GM19452 (cell line): ENCODE measurements around the gene EPB41L3.

Source experiments
- ATAC-seq: cut with Tn5 transposase; IDR thresholded peaks from one replicate; pipeline ENCODE4 v1.9.1; 2021; ENCODE audit not compliant: unreplicated experiment

Gene EPB41L3

DNA sequence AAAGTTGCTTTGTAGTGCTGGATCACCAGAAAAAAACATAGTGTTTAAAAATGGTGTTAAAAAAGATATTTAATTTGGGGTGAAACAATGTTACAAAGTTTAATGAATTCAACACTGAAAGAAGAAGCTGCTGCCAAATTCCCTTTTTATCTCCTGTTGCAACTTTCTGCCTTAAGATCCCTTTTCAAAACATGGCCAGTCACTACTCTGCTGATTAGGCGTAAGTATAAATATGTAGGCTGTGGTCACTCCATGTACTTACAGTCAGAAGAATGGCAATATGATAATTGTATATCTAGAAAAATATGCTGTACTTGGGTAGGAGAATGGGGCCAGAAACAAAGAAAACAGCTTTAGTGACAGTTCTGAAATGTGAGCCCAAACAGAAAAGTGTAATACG is 124.8 kb downstream of the EPB41L3 start:
- ATAC-seq = no peak

DNA sequence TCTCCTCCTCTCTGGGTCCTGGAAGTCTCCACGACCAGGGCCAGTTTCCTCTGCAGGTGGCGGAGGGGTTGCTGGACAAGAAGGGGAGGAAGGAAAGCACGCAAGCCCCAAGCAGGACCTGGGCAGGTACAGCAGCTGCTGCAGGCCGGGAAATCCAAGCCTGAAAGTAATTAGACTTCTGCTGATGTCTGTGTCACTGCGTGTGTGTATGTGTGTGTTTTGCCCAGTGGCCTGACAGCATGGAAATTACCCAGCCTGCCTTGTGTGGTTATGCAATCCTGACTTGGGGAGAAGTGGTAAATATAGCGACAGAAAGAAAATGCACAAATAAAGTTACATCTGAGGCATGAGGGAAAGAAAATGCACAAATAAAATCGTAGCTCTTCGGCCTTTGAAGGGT is 126.5 kb downstream of the EPB41L3 start:
- no peak for ATAC-seq

DNA sequence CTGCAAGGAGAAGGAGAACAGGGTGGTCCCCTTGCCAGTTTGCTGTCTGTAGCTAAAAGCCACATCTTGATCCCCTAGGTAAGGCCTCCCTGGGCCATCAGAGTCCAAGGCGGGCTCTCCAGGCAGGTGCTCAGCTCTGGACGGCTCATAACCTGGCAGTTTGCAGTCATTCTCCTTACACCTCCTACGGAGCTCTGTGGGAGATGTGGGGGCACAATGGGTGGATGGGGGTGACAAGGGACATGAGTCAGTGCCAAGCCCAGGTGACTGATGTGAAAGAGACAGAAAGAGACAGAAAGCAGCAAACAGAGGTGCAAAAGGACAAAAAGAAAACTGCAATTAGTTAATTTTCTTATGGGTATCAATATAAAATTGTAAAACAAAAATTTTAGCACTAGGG is 127.7 kb downstream of the EPB41L3 start:
- no peak for ATAC-seq

DNA sequence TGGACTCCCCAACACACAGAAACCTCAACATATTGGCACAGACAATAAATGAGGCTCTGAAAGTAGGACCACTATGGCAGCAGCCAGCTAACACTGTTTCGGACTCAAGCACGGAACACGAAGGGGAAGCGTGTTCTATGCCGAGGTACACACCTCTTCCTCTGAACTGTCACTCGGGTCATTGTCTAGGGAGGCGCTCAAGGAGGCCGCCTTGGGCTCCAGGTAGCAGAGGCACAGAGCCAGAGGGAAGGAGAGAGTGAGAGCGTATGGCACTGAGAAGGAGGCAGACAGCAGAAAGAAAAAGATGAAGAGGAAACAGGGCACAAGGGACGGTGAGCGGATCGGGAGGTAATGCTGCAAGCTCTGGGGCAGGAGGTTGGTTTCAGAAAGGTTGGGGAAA is 128.1 kb downstream of the EPB41L3 start:
- ATAC-seq = no peak

DNA sequence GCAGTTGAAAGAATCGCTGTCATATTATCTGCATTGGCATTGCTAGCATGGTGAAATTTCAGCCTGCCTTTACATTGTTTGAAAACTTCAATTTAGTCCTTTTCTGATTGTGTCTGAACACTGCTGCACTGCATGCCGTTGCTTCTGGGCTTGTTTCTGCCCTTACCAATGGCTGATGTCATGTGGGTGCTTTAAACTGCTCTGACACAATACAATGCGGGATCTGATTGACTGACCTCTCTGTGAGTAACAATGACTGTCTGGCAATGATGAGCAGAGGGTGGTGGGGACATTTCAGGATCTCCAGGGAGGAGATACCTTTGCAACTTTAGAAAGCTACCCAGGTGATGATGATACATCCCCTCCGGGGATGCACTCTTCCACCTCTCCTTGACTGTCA is 128.8 kb downstream of the EPB41L3 start:
- ATAC-seq = no peak

DNA sequence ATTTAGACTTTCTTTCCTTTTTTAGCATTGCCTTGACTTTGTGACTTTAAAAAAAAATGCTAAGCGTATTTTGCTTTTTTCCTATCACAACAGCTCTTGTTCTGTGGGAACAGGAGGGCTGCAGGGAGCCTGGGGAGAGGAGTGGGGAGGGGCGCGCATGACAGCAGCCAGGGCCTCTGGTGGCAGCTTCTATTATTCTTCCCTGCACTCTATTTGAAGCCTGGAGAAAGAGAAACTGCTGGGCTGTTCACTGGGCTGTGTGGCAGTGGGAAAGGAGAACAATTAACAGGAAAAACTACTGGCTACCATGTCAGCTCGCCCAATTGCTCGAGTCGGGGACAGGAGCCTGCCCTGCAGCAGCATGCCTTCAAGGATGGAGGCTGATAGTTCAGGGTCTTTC is 129.3 kb downstream of the EPB41L3 start:
- ATAC-seq = no peak

DNA sequence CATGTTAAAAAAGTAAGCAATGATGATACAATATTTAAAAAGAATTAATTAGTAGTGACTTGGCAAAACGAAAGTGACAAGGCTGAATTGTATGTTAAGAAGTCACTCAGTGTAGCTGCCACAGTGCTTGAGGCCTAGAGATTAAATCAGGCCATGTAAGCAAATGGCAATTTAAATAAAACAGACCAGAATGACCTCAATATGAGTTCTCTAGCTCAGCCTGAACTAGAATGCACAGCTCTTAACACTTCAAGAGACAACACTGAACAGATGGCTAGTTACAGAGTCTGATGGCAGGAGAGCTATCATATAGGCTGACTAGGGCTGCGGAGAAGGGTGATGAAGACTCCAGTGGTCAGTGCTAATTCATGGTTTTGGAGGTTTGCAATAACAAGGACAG is 130.3 kb downstream of the EPB41L3 start:
- ATAC-seq = no peak

DNA sequence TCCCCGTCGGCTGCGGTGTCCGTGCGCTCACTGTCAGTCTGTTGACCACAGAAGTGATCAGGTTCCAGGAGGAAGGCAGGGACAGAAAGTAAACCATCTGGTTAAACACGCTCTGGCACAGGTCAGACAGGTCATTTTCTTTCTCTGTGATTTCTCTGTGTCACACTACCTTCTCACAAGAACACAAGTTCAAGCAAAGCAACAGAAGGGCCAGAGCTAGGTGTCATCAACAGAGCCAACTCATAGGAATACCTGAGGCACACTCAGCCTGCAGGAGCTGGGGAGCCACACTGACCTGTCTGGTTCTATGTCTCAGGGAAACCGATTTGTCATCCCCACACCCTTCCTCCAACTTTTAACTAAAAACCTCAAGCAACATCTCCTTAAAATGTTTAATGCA is 133.2 kb downstream of the EPB41L3 start:
- no peak for ATAC-seq

DNA sequence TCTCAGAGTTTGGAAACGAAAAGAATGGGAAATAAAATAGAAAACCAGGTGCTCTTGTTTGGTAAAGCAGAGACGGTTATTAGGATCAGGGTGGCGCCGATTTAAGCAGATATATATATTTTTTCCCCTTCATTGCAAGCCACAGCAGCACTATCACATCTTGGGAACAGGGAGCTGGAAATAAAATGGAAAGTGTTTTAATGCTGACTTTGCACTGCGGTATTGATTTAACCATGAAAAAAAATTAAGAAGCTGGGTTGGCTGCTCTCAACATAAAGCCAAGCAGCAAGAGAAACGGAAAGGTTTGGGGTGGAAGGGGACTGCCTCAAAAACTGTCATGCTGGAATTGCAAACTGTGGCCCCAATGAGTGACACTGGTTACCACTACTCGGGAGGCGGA is 145.5 kb downstream of the EPB41L3 start:
- no peak for ATAC-seq

DNA sequence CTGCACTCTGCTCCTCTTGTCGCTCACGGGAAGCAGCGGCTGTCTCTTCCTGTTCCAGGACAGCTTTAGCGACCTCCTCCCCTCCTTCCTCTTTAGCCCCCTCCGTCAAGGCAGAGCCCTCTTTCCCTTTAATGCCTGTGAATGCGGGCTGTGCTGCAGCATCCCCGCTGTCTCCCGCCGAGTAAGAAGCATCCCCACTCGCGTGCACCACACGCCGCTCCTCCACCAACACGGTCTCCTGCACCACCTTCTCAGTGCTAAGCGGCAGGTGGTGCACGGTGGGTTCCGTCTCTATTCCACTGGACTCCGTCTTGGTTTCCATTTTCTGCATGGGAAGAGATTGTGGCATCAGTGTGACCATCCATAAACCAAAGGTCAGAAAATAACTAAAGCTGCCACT is 146.7 kb downstream of the EPB41L3 start:
- ATAC-seq = no peak

DNA sequence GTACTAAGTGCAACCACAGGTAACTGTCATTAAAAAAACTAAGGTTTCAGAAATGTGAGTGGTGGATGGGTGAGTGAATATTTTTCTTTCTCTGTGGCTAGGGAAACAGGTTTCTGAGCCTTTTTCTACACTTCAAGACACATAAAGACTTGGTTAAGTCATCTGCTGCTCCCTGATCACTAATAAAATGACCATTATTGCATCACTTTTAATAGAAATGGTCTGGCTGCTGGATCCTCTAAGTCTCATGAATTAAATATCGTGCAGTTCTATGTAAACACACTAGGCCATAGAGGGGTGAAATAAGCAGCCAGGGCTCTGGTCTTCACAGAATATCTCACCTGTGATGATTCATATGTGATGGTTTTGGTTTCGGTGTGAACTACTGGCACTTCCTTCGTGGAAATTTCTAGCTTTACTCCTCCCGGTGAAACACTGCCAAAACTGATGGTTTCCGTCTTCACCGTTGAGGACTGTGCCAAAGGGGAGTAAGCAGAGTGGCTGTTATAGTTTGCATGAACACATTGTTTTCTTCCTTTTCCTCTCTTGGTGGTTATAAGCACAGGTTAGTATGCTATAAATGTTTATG is 147.8 kb downstream of the EPB41L3 start:
- ATAC-seq = no peak

DNA sequence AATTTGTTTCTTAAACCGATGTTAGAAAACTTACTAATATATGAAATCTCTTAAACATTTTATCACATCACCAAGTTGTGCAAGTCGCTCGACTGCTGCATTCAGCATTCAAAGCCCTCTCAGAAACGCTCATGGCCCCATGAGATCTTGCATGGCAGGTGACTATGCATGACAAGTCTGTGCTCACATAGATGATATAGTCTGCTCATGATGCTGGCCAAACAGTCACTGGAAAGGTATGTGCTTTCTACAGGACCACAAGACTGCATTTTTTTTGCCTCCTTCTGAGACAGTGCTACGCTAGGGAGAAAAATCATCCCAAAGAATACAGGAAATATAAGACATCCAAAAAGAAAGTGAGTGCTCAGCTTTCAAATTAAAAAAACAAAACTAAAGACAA is 150.0 kb downstream of the EPB41L3 start:
- no peak for ATAC-seq

DNA sequence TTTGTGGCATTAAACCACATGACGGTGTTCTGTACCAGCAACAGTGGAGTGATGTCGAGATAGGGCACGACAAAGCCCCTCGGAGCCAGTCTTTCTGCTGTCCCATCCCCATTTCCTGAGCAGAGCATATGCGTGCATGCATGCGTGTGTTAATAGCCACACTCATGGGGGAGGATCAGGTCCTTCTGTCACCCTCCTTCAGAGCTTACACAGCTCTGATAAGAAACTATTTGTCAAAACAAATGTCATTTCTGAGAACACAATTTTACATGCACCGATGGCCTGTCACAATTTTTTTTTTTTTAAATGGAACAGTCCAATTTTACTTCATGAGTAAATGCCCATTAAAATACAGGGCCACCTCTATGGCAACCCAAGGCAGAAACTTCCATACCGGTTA is 152.4 kb downstream of the EPB41L3 start:
- ATAC-seq = no peak

DNA sequence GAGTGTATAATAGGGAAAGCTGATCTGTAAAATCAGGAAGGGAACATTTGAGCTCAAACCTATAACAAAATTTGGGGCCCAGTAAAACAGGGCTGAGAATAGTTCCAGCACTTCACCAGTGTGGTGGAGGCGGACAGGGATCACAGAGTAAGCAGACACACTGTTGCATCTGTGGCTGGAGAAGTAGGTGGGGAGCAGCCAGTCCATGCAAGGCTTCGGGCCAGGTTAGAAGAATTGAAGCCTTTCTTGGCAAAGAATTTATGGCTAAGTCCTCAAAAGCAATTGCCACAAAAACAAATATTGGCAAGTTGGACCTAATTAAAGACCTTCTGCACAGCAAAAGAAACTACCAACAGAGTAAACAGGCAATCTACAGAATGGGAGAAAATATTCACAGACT is 154.4 kb downstream of the EPB41L3 start:
- no peak for ATAC-seq

DNA sequence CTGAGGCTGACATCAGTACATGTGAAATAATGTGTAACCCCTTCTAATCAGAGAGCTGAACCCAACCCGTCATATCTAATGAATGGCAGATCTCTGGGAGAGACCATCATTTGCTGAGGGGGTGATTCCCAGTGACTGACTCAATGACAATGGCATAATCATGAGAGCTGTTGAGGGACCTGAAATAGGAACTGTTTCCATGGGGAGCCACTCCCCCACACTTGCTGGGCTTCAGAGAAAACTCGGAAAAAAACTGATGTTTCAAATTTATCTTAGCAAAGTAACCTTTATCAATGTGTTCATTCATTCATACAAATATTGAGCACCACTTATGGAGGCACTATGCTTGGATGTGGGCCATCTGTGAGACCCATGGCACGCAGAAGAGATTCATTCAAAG is 154.9 kb downstream of the EPB41L3 start:
- no peak for ATAC-seq

DNA sequence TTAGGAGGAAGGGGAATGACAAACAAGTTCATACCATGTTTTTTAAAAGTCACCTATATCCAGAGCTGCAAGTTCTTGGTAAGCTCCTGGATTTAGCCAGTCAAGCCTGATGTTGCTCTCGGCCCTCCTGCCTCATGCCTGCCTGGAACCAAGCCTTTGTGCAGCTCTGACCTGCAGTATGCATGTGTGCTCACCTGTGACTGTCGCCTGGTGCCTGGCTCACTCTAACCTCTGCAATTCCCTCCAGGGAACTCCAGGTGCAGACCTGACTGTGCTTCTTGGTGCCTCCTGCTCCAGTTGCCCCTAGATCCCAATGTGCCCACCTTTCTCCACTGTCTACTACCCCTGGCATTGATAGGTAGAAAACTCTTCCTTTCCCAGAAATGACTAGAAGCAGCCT is 163.2 kb downstream of the EPB41L3 start:
- no peak for ATAC-seq

DNA sequence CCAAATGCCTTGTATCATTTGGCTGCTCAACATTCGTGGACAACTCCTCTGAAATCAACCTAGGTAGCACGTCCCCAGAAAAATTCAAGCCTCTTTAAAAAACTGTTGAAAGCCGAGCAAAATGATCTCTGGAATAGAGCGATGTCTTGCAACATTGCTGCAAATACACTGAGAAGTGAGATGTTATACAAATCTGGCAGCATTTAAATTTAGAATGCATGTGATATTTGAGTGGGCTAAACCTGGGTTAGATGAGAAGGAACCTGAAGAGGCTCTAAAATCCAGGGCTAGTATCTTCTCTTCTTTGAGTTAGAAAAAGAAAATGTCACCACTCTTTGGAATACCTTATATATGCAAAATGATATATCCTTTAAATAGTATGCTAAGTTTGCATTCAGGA is 166.8 kb downstream of the EPB41L3 start:
- ATAC-seq = no peak

DNA sequence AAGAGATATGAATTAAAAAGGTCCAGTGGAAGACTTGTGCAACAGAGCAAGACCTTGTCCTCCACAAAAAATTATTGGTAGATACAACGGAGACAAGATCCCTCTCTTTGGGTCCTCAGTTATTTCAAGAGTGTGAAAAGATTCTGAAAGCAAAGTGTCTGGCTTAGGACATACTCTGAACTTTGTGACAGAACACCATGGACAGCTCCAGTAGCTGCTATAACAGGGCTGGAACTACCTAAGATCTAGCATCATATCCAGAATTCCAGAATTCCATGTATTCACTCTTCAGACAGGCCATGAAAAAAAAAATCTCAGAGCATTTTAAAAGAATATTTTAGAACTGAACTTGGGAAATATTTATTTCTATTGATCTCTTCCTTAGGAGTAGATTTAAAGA is 173.5 kb downstream of the EPB41L3 start:
- no peak for ATAC-seq

DNA sequence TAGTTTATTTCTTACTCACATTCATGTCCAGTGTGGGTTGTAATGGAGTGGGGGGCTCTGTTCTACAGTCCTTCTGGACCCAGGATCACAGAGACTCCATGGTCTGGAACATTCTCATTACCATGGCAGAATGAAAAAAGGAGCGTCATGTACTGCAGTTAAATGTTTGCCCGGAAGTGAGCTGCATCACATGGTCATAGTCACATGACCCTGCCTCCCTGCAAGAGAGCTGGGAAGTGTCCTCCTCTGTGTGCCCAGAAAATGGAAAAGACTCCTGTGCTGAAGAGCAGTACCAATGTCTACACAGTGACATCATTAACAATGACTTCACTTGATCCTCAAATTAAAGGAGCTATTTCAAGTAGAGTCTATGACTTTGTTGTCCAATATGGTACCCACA is 174.3 kb downstream of the EPB41L3 start:
- no peak for ATAC-seq

DNA sequence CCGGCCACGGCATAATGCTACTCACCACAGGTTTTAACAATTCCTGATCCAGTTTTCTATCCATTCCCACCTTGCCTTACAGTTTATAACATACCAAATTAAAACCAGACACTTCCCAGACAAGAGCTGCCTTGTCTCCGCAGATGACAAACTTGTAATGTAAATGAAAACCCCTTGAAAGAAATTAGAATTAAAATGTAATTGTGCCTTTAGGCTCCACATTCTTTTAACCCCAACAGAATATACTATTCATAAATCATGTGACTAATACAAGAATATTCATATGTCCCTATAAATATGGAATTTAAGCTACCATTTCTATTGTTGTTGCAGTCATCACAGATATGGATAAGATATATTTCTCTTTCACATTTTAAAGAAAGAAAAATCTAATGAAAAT is 178.4 kb downstream of the EPB41L3 start:
- ATAC-seq = no peak

DNA sequence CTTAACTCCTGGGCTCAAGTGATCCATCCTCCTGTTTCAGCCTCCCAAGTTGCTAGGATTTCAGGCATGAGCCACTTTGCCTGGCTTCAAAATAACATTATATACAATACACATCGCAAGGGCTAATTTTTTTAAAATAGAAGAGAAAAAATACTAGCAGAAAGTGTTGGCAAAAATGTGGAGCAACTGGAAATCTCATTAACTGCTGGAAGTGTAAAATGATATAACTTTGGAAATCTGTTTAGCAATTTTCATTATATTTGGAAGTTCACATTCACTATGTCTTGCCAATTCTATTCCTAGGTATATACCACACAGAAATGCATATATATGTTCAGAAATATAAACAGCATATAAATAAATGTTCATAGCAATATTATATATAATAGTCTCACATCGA is 193.2 kb downstream of the EPB41L3 start:
- ATAC-seq = no peak
